BLaER1 treated with 17β-estradiol and CSF1 and Interleukin-3, amounts not matched to agents 10 nM and 100 nM (cell line): ENCODE measurements around the gene ITSN1.
A peak's percentile ranks its signal among the peaks of the same experiment; 100 is the strongest.

ENCODE experiments used
- H3K27ac ChIP-seq, 11 experiments: shearing (Covaris generic); formaldehyde crosslinking; 2 replicates each; pipeline ENCODE4 v1.8.1; 2022
- H3K27me3 ChIP-seq, 11 experiments: shearing (Covaris generic); formaldehyde crosslinking; 2 replicates each; pipeline ENCODE4 v1.8.1; 2022
- H3K36me3 ChIP-seq, 11 experiments: shearing (Covaris generic); formaldehyde crosslinking; 2 replicates each; pipeline ENCODE4 v1.8.1; 2022
- H3K4me1 ChIP-seq, 10 experiments: shearing (Covaris generic); formaldehyde crosslinking; 2 replicates each; pipeline ENCODE4 v1.8.1; 2022
- H3K4me2 ChIP-seq, 11 experiments: shearing (Covaris generic); formaldehyde crosslinking; 2 replicates each; pipeline ENCODE4 v1.8.1; 2022
- H3K4me3 ChIP-seq, 10 experiments: shearing (Covaris generic); formaldehyde crosslinking; 2 replicates each; pipeline ENCODE4 v1.8.1; 2022
- H3K9ac ChIP-seq, 11 experiments: shearing (Covaris generic); formaldehyde crosslinking; 2 replicates each; pipeline ENCODE4 v1.8.1; 2022
- H3K9me3 ChIP-seq, 11 experiments: shearing (Covaris generic); formaldehyde crosslinking; replicated peaks in 1 of 11; 2 replicates each; pipeline ENCODE4 v1.8.1; 2022
- H4K20me1 ChIP-seq, 11 experiments: shearing (Covaris generic); formaldehyde crosslinking; 2 replicates each; pipeline ENCODE4 v1.8.1; 2022
- Cebpa-rat ChIP-seq, 11 experiments: shearing (Covaris generic); IDR thresholded peaks; 2 replicates each; pipeline ENCODE4 v1.8.1; 2022

Gene ITSN1

DNA sequence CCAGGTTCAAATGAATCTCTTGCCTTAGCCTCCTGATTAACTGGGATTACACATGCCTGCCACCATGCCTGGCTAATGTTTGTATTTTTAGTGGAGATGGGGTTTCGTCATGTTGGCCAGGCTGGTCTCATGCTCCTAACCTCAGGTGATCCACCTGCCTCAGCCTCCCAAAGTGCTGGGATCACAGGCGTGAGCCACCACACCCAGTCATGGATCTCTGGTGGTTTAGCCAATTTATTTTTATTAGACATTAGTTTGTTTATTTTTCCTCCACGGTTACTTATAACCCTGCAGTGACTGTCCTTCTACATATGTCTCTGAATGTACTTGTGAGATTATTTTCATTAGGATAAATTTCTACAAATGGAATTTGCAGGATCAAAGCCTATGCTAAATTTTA lies 5.3 kb downstream of the ITSN1 start:
- Histone ChIP-seq H3K4me2 (peak overlapping the region in 1 of 11 experiments; percentile 27; a peak in 3 of 22 replicates), H4K20me1 (peaks cover 26 to 96% (median 47%) of the 10 kb centered on the region in 11 experiments; a peak in 21 of 22 replicates), H3K36me3 (peaks cover 0 to 20% (median 0%) of the 10 kb centered on the region in 11 experiments; a peak in 3 of 22 replicates), H3K27me3 (peaks cover 5 to 36% (median 32%) of the 10 kb centered on the region in 11 experiments; a peak in 20 of 22 replicates), H3K9ac (no peak overlapping the region), H3K27ac (no peak overlapping the region), H3K4me1 (peaks cover 6 to 80% (median 10%) of the 10 kb centered on the region in 10 experiments; a peak in 16 of 20 replicates), H3K9me3 (no peaks in the 10 kb centered on the region), H3K4me3 (no peak overlapping the region)
- no peak for TF ChIP-seq Cebpa-rat (IDR thresholded peaks at IDR 0.05)

DNA sequence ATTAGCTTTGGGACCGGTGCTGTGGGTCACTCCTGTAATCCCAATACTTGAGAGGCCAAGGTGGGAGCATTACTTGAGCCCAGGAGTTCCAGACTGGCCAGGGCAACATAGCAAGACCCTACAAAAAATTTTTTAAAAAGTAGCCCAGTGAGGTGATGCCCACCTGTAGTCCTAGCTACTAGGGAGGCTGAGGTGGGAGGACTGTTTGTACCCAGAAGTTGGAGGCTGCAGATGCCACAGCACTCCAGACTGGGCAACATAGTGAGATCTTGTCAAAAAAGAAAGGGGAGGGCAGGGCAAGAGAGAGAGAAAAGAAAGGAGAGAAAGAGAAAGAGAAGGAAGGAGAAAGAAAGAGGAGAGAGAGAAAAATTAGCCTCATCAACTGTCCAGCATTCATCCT lies 6.3 kb downstream of the ITSN1 start:
- H3K27ac ChIP-seq: no peak overlapping the region
- TF ChIP-seq Cebpa-rat (IDR thresholded peaks at IDR 0.05): no peak
- H3K4me3 ChIP-seq: no peak overlapping the region
- H3K9me3 ChIP-seq: 0 out of 22 replicates have a peak, but pooled peaks cover 0 to under 1% (median 0%) of the 10 kb centered on the region in 11 experiments
- H4K20me1 ChIP-seq: peaks cover 25 to 100% (median 39%) of the 10 kb centered on the region in 11 experiments; a peak in 21 of 22 replicates
- peaks cover 4 to 82% (median 8%) of the 10 kb centered on the region in 10 experiments; a peak in 16 of 20 replicates for H3K4me1 ChIP-seq
- peaks cover 5 to 27% (median 22%) of the 10 kb centered on the region in 11 experiments; a peak in 20 of 22 replicates for H3K27me3 ChIP-seq
- H3K4me2 ChIP-seq: peak overlapping the region in 3 of 11 experiments; percentile 34 to 76 (median 70); a peak in 6 of 22 replicates
- peaks cover 0 to 27% (median 0%) of the 10 kb centered on the region in 11 experiments; a peak in 4 of 22 replicates for H3K36me3 ChIP-seq
- no peak overlapping the region for H3K9ac ChIP-seq

DNA sequence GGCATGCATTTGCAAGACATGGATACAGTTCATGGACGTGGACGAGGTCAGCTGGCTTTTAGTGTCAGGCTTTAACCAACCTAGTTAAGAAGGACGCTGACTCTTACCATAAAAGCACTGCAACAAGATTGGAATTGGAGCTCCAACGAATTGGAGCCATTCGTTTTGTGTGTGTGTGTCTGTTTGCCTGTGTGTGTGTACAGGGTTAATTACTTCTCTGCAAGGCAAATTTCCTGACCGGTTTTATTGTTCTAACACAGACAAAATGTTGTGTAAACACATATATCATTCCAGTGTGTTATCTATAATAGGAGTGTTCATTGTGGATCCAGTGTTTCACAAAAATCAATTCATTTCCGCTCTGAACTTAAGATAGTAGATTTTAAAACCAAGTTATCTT lies 7.9 kb downstream of the ITSN1 start:
- H3K27ac ChIP-seq: no peak overlapping the region
- peaks cover 0 to 36% (median 0%) of the 10 kb centered on the region in 11 experiments; a peak in 4 of 22 replicates for H3K36me3 ChIP-seq
- H3K4me3 ChIP-seq: no peak overlapping the region
- H3K9me3 ChIP-seq: peaks cover 0 to 6% (median 0%) of the 10 kb centered on the region in 11 experiments; a peak in 2 of 22 replicates
- peak overlapping the region in 3 of 11 experiments; percentile 34 to 76 (median 70); a peak in 5 of 22 replicates for H3K4me2 ChIP-seq
- H3K4me1 ChIP-seq: peaks cover 0 to 87% (median 7%) of the 10 kb centered on the region in 10 experiments; a peak in 10 of 20 replicates
- TF ChIP-seq Cebpa-rat (IDR thresholded peaks at IDR 0.05): no peak
- peaks cover 9 to 100% (median 22%) of the 10 kb centered on the region in 11 experiments; a peak in 19 of 22 replicates for H4K20me1 ChIP-seq
- H3K9ac ChIP-seq: no peak overlapping the region
- H3K27me3 ChIP-seq: peaks cover 0 to 10% (median 6%) of the 10 kb centered on the region in 11 experiments; a peak in 17 of 22 replicates

DNA sequence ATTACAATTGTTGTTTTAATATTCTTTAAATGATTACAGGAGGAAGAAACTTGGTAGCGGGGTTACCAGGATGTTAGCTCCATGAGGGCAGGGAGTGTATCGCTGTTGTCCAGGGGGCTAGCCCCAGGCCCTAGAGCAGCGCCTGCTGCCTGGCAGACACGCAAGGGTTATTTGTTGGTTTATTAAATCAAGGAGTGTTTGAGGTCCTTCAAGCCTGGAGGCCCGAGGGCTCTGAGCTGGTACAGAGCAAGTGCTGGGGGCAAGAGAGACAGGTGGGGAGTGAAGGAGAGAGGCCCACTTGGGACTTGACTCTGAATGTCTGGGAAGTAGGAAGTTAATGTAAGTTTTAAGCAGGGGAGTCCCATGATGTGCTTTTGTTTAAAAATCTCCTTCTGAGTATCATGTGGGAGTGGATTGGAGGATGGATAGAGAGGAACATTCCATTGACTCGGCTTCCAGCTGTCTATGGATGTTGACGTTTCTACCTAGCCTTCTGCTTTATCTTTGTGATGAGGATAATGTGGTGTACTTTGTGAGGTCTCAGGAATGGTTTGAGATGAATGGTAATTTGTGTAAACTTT lies 8.7 kb downstream of the ITSN1 start:
- no peak for TF ChIP-seq Cebpa-rat (IDR thresholded peaks at IDR 0.05)

DNA sequence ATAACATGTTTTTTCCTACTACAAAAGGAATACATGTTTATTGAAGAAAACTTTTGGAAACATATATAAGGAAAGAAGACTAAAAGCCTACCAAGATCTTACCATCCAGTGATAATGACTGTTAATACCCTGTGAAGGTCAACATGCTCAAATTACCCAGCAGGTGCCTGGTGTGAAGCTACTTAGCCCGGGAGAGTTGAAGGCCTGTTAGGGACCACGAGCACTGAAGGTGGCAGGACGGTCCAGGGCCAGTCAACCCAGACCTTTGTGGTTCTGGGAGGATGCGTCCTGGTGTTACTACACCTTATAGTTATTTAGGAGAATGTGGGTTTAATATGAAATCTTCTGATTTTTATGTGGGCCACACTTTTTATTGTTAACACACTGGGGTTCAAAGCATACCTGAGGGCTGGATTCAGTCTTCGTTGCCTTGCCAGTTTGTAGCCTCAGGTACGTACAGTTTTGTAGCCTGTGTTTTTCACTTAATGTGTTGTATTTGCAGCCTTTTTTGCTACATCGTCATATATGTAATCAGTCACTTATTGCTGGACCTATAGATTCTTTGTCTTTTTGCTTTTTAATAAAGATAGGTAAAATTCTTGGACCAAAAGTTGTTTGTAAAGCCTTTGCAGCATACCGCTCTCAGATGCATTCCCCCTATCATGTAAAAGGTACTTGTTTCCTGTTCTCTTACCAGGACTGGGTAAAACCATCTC lies 9.8 kb downstream of the ITSN1 start:
- no peaks in the 10 kb centered on the region for H3K27me3 ChIP-seq
- H3K27ac ChIP-seq: no peak overlapping the region
- H3K36me3 ChIP-seq: peaks cover 0 to 31% (median 0%) of the 10 kb centered on the region in 11 experiments; a peak in 3 of 22 replicates
- H3K4me2 ChIP-seq: no peak overlapping the region
- H4K20me1 ChIP-seq: peaks cover 0 to 100% (median 11%) of the 10 kb centered on the region in 11 experiments; a peak in 11 of 22 replicates
- no peak overlapping the region for H3K9ac ChIP-seq
- peaks cover 0 to 6% (median 0%) of the 10 kb centered on the region in 11 experiments; a peak in 2 of 22 replicates for H3K9me3 ChIP-seq
- no peak overlapping the region for H3K4me3 ChIP-seq
- TF ChIP-seq Cebpa-rat (IDR thresholded peaks at IDR 0.05): no peak
- H3K4me1 ChIP-seq: peaks cover 3 to 89% (median 13%) of the 10 kb centered on the region in 10 experiments; a peak in 16 of 20 replicates

More for the DNA sequence above, 8.7 kb downstream of the ITSN1 start:
- Histone ChIP-seq H3K36me3 (peaks cover 0 to 32% (median 0%) of the 10 kb centered on the region in 11 experiments; a peak in 4 of 22 replicates), H3K27ac (no peak overlapping the region), H3K9me3 (peaks cover 0 to 6% (median 0%) of the 10 kb centered on the region in 11 experiments; a peak in 2 of 22 replicates), H3K27me3 (0 out of 22 replicates have a peak, but pooled peaks cover 0 to 2% (median 0%) of the 10 kb centered on the region in 11 experiments), H3K4me3 (no peak overlapping the region), H3K4me1 (peaks cover 0 to 87% (median 7%) of the 10 kb centered on the region in 10 experiments; a peak in 10 of 20 replicates), H3K9ac (no peak overlapping the region), H3K4me2 (peak overlapping the region in 3 of 11 experiments; percentile 1 to 76 (median 70); a peak in 4 of 22 replicates), H4K20me1 (peaks cover 1 to 100% (median 15%) of the 10 kb centered on the region in 11 experiments; a peak in 16 of 22 replicates)

DNA sequence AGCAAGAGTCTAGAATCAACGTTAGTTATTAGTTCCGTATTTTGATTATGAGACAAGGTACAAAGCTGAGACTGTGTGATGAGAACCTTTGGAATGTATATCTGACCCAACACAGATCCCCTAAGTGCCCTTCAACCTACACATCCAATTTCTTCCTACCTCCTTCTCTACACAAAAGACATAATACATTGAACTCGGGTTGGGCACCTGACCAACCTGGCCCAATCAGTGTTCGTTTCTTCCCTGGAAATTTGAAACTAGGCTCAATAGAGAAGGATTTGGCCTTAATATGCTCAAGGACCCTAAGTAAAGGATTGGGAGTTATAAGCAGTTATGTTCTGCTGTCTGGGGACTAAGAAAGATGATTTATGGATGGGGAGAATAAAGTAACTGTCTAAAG lies 12.1 kb downstream of the ITSN1 start:
- peaks cover 0 to 7% (median 0%) of the 10 kb centered on the region in 11 experiments; a peak in 2 of 22 replicates for H3K9me3 ChIP-seq
- H3K27me3 ChIP-seq: no peaks in the 10 kb centered on the region
- no peak overlapping the region; a peak in 1 of 22 replicates for H3K9ac ChIP-seq
- H3K4me3 ChIP-seq: no peak overlapping the region
- H3K4me2 ChIP-seq: peak overlapping the region in 3 of 11 experiments; percentile 79 to 91 (median 90); a peak in 6 of 22 replicates
- H4K20me1 ChIP-seq: peaks cover 0 to 100% (median 8%) of the 10 kb centered on the region in 11 experiments; a peak in 10 of 22 replicates
- no peak for TF ChIP-seq Cebpa-rat (IDR thresholded peaks at IDR 0.05)
- peak overlapping the region in 1 of 11 experiments; percentile 27; a peak in 1 of 22 replicates for H3K27ac ChIP-seq
- H3K36me3 ChIP-seq: peaks cover 0 to 36% (median 0%) of the 10 kb centered on the region in 11 experiments; a peak in 2 of 22 replicates
- H3K4me1 ChIP-seq: peaks cover 6 to 89% (median 18%) of the 10 kb centered on the region in 10 experiments; a peak in 16 of 20 replicates

DNA sequence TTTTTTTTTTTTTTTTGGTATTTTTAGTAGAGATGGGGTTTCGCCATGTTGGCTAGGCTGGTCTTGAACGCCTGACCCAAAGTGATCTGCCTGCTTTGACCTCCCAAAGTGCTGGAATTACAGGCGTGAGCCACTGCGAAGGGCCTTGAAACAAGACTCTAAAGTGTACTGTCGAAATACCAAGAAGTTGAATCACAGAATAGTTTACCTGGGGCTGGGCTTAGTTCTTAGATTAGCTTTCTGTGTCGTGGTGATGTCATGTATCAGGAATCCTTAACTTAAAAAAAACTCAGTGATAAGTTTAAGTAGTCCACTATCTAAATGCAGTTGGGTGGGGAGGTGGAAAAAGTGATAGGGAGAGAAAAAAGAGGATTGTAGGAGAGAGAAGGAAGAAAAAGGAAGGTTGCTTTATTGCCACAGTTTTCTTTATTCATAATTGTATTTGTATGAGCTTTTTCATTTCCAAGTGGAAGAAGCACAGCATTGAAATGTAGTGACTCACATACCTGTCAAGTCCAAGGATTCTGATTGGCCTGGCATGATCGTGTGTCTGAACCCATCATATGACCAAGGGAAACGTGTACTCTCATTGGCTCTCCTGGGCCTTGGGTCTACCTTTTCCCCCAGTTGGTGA lies 13.4 kb downstream of the ITSN1 start:
- Histone ChIP-seq H3K9ac (no peak overlapping the region), H4K20me1 (peaks cover 0 to 100% (median 6%) of the 10 kb centered on the region in 11 experiments; a peak in 10 of 22 replicates), H3K4me1 (peaks cover 6 to 88% (median 18%) of the 10 kb centered on the region in 10 experiments; a peak in 17 of 20 replicates), H3K27me3 (no peaks in the 10 kb centered on the region), H3K36me3 (peaks cover 0 to 44% (median 0%) of the 10 kb centered on the region in 11 experiments; a peak in 3 of 22 replicates), H3K4me2 (peak overlapping the region in 5 of 11 experiments; percentile 44 to 91 (median 79); a peak in 9 of 22 replicates), H3K4me3 (no peak overlapping the region), H3K27ac (peak overlapping the region in 1 of 11 experiments; percentile 28; a peak in 4 of 22 replicates), H3K9me3 (peaks cover 2 to 15% (median 4%) of the 10 kb centered on the region in 11 experiments; a peak in 15 of 22 replicates)
- no peak for TF ChIP-seq Cebpa-rat (IDR thresholded peaks at IDR 0.05)
